HG03280 (cell line): ENCODE measurements around the gene POLDIP3.

Experiments
- ATAC-seq: cut with Tn5 transposase; IDR thresholded peaks from one replicate; pipeline ENCODE4 v1.9.1; 2021; ENCODE audit warnings: mild to moderate bottlenecking, moderate library complexity; ENCODE audit not compliant: unreplicated experiment

POLDIP3 gene

GRCh38 chr22:42642806-42643633 lies 28.3 kb upstream of the POLDIP3 start:
- ATAC-seq: no peak

DNA sequence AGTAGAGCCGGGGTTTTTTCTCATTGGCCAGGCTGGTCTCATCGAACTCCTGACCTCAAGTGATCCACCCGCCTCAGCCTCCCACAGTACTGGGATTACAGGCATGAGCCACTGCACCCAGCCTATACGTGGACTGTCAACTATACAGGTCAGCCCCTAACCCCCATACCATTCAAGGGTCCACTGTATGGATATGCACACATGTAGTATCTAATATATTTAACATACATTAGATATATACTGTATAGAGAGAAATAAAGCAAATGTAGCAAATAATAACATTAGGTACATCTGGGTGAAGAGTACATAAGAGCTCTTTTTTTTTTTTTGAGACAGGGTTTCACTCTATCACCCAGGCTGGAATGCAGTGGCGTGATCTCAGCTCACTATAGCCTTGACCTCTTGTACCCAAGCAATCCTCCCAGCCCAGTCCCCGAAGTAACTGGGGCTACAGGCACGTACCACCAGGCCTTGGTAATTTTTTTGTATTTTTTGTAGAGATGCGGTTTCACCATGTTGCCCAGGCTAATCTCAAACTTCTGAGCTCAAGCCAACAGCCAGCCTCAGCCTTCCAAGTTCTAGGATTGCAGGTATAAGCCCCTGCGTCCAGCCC lies 27.2 kb upstream of the POLDIP3 start:
- ATAC-seq: no peak

DNA sequence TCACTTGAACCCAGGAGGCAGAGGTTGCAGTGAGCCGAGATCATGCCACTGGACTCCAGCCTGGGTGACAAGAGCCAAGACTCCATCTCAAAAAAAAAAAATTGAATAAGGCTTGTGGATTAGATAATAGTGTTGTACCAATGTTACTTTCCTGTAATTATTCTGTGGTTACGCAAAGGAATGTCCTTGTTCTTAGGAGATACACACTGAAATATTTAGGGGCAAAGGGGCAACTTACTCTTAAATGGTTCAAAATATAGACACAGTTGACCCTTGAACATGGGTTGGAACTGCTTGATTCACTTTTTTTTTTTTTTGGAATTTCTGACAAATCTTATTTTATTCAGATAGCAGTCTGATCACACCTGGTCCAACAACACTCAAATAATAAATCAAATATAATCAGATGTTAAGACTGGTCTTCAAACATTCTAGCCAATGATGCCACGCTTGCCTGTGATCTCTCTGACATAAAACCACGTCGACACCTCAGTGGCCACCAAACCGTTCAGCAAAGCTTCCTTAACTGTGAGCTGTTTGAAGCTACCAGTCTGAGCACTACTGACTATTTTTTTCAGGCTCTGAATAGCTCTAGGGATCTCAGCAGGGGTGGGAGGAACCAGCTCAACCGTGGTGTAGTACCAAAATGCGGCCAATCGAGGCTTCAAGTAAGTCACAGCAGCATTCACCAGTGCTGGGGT lies 25.0 kb upstream of the POLDIP3 start:
- ATAC-seq: no peak

DNA sequence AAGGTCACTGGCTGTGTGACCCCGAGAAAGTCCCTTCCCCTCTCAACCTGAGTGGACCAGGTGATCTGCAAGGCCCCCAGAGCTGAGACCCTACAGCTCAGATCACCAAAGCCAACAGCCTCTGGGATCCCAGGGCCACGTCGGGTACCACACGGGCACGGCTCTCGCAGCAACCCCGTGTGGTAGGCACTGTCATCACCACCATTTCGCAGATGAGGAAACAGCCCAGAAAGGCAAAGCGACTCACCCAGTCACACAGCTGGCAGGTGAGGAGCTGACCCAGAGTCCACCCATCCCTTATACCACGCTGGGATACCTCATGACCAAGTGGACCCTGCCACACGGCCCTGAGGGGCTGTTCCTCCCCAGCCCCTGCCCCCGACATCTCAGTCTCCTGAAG lies 22.9 kb upstream of the POLDIP3 start:
- ATAC-seq: no peak

DNA sequence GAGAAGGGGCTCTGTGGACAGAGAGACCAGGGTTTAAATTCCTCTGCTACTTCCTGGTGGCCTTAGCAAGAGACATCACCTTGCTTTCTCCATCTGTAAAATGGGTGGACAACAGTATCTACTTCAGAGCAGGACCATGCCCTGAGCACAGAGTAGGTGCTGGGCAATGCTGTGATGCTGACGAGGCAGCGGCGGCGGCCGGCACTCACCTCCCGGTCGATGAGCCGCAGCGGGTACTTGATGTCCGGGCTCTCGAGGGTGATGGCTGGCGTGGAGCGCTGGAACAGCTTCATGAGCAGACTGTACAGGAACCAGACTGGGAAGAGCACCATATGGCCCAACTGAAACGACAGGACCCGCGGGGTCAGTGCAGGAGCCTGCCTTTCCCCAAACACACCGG lies 21.8 kb upstream of the POLDIP3 start:
- ATAC-seq: no peak

DNA sequence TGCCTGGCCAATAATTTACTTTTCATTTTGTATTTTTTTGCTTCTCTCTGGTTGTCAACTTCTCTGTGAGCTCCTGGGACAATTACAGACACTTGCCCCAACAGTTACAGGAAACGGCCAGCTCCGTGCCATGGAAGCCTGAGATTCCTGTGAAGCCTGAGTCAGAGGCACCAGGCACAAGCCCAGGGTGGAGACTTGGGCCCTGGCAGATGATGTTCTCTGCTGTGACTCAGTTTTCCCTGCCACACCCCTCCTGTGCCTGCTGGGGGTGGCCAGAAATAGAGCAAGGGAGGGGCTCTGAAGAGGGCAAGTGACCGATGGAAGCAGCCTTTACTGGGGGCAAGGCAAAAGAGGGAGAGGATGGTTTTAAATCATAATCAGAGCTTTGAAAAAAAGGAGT lies 20.8 kb upstream of the POLDIP3 start:
- ATAC-seq: no peak

DNA sequence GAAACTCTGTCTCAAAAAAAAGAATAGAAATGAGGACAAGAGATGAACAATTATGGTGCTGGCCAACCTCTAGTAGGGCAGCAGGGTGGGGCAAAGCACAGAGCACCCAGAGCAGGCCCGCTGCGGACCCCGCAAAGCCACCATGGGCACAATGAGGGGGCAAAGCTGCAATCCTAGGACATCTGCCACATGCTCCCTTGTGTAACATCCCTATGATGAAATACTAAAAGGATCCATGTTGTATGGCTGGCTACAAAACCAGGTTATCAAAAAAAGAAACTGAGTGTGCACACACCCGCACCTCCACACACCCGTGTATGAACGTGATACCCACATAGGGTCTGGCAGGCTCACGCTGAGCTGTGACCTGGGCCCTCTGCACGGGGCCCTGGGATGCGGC lies 18.3 kb upstream of the POLDIP3 start:
- ATAC-seq: no peak

DNA sequence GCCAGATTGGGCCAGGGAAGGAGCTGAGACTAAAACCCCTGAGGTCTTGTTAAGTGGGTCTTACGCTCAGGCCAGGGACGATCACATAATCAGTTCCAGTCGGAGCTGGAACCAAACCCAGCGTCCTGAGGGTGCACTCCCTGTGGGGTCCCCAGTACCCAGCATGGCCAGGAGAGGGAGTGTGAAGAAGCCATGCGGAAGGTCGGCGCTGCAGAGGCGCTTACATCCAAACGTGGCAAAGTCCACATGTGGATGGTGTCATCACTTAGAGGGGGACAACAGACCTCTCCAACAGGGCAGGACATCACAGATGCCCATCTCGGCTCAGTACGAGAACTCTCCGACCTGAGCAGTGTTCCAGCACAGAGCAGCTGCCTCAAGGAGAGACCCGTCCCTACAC lies 17.4 kb upstream of the POLDIP3 start:
- ATAC-seq: no peak

- ATAC-seq: no peak
Measured at GRCh38 chr22:42630901-42631602, 16.4 kb upstream of the POLDIP3 start.

- no peak for ATAC-seq
Measured at GRCh38 chr22:42630211-42630610, 15.5 kb upstream of the POLDIP3 start.

GRCh38 chr22:42627981-42628380 lies 13.3 kb upstream of the POLDIP3 start:
- ATAC-seq: no peak

- ATAC-seq: no peak
Measured at GRCh38 chr22:42626951-42627625, 12.4 kb upstream of the POLDIP3 start.

GRCh38 chr22:42626431-42626830 lies 11.7 kb upstream of the POLDIP3 start:
- ATAC-seq: no peak

GRCh38 chr22:42625416-42625815 lies 10.7 kb upstream of the POLDIP3 start:
- no peak for ATAC-seq

- ATAC-seq: no peak
Measured at GRCh38 chr22:42624551-42625106, 9.9 kb upstream of the POLDIP3 start.

- ATAC-seq: no peak
Measured at GRCh38 chr22:42623756-42624441, 9.2 kb upstream of the POLDIP3 start.

DNA sequence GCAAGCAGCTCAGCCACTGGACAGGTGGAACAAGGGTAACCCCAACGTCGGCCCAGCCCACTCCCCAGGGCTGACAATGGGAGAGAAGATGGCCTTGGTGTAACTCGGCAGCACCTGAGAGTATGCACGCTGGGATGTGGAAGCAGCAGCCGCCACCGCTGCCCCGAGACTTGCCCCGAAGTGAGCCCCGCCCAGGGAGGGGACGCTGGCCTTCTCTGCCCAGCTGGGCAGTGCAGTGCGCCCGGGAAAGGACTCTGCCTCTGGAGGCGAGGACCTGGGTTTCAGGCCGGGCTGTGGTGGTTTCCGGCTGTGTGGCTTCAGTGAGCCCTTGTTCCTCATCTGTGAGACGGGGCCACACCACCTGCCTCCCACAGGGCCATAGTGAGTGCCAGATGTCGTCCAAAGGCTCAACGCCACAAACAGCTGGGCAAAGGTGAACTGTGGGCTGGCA lies 8.6 kb upstream of the POLDIP3 start:
- no peak for ATAC-seq

DNA sequence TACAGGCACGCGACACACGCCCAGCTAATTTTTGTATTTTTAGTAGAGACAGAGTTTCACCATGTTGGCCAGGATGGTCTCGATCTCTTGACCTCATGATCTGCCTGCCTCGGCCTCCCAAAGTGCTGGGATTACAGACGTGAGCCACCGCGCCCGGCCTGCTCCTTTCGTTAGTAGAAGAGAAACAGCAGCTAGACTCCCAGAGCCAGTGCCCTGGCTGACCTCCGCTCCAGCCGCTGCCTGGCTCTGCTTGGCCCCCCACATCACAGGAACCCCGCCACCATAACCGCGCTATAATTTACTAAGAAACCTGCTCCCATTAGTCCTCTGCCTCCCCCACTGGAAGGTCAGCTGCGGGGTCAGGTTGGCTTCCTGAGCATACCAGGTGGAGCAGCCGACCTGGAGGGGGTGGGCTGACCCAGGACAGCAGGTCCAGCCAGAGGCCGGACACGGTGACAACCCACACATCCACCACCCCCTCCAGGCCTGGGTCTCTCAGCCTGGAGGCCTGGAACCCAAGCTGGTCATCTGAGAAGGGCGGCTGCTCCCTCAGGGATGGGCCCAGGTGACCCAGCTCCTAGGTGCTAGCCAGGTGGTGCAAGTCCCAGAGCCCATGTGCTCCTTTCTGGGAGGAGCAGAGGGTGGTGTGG lies 7.5 kb upstream of the POLDIP3 start:
- ATAC-seq: no peak

DNA sequence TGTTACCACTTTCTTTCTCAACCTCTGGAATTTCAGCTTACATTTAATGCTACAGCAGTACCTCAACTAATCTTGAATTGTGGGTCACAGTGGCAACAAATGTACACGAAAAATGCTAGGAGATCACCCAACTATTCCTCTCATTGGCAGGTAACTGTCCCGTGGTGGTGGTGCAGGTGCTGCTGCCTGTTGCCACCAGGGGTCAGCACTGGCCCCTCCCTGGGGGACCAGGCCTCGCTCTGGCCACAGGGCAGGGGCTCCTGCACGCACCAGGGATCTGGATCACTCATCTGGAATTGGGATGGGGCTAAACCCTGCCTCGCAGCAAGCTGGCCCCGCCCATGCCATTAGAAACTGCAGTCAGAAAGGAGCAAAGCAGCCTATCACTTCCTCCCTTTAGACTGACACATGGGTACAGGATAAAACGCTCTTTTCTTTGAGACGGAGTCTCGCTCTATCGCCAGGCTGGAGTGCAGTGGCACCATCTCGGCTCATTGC lies 6.9 kb upstream of the POLDIP3 start:
- no peak for ATAC-seq
